IgD-negative memory B cell (primary cell): ENCODE results near the gene CLEC16A. TPM values are rescaled to one million over a fixed set of nuclear protein-coding genes. Genes with fewer than 3 reads are reported as not detected.

Experiments
- H3K27ac Mint-ChIP-seq, 3 donors: one replicate each; pipeline ENCODE4 v1.8.0; 2020 to 2022; ENCODE audit warnings: mild to moderate bottlenecking in 3 of 3, mixed read lengths in 3 of 3, moderate library complexity in 1 of 3
- H3K27me3 Mint-ChIP-seq: one replicate; pipeline ENCODE4 v1.8.0; 2021; ENCODE audit warnings: mixed read lengths
- H3K36me3 Mint-ChIP-seq: one replicate; pipeline ENCODE4 v1.8.0; 2020; ENCODE audit warnings: mild to moderate bottlenecking, mixed read lengths
- H3K4me1 Mint-ChIP-seq, 3 donors: one replicate each; pipeline ENCODE4 v1.8.0; 2020 to 2022; ENCODE audit warnings: mixed read lengths in 3 of 3, mild to moderate bottlenecking in 1 of 3
- H3K4me3 Mint-ChIP-seq, 4 donors: one replicate each; pipeline ENCODE4 v1.8.0; 2020 to 2022; ENCODE audit warnings: mild to moderate bottlenecking in 4 of 4, mixed read lengths in 4 of 4, moderate library complexity in 3 of 4
- H3K9me3 Mint-ChIP-seq, 3 donors: one replicate each; pipeline ENCODE4 v1.8.0; 2020 to 2021; ENCODE audit warnings: mixed read lengths in 3 of 3, mild to moderate bottlenecking in 1 of 3
- polyA plus RNA-seq: library from polyadenylated mRNA; unstranded; fragments of 300-500 nt; fragmentation: Illumina TruSeq; gene quantifications from one replicate; pipeline ENCODE4 v1.2.3, GENCODE V29; 2021

The CLEC16A gene
- polyA plus RNA-seq, 1 donor from 2014 or later = 21.1 TPM

DNA sequence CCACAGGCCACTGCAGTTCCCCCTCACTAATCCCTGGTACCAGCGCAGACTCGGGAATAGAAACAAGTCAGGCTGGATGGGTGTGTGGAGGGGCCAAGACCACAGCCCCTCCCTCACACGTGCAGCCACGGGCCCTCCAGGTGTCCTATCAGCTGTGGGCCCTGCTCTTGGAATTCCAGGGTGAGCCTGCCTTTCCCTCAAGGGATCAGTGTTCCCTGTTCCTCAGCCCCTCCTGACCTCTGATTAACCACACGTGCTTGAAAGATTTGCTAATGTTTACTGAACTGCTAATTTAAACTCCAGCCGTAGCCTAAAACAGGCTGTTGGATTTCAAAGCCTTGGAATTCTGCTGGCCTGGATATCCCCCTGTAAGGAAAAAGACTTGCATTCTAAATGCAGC lies 165.2 kb downstream of the CLEC16A start:
- no peaks in the 10 kb centered on the region for H3K9me3 Mint-ChIP-seq
- H3K36me3 Mint-ChIP-seq = peaks cover 4% of the 10 kb centered on the region
- H3K4me3 Mint-ChIP-seq = no peak overlapping the region
- H3K27me3 Mint-ChIP-seq = no peaks in the 10 kb centered on the region
- peaks cover 15 to 18% (median 15%) of the 10 kb centered on the region in 3 donors for H3K4me1 Mint-ChIP-seq
- H3K27ac Mint-ChIP-seq = no peak overlapping the region

DNA sequence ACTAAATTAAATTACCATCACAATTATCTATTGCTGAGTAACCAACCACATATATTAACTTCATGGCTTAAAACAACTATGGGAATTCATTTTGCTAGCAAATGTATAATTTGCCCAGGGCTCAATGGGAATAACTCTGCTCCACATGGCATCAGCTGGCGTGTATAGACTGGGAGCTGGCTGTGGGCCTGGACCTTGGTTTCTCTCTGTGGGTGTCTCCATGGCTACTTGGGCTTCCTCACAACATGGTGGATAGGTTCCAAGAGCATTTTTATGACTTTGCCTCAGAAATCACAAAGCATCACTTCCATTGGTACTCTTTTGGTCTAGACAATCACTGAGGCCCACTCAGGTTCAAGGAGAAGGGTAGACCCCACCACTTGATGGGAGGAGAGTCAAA lies 166.8 kb downstream of the CLEC16A start:
- peaks cover under 1 to 3% (median 2%) of the 10 kb centered on the region in 3 donors for H3K4me1 Mint-ChIP-seq
- H3K27me3 Mint-ChIP-seq = no peaks in the 10 kb centered on the region
- no peak overlapping the region for H3K4me3 Mint-ChIP-seq
- no peaks in the 10 kb centered on the region for H3K9me3 Mint-ChIP-seq
- no peak overlapping the region for H3K27ac Mint-ChIP-seq
- peaks cover 4% of the 10 kb centered on the region for H3K36me3 Mint-ChIP-seq

GRCh38 chr16:11111856-11112634 lies 167.7 kb downstream of the CLEC16A start:
- H3K4me3 Mint-ChIP-seq = peak overlapping the region in 1 of 4 donors; percentile 52
- H3K27ac Mint-ChIP-seq = no peak overlapping the region

DNA sequence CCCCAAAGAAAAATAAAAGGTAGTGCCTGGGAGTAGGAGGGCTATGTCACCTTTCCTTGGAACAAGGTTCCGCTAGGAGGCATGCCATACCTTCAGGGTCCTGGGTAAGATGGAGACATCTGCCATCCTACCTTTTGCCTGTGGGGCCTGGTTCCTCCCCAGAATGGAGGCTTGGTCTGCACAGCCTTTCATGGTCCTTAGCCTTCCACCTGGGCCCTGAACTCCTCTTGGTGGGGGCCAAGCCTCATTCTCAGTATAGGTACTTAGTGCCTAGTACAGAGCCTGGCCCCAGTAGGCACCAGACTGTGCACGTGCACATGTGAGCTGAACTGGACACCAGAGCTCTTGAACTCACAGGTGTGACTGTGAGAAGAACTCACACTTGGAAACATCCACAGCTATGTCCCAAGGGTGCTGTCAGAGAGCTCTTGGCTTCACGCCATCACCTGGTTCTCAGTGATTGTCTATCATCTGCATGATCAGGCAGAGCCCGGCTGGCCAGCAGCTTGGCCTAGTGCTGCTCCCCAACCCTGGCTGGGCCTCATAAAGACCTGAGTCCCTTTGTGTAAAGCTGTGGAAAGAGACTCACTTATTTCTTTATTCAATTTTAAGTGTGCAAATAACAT lies 168.5 kb downstream of the CLEC16A start:
- no peak overlapping the region for H3K4me3 Mint-ChIP-seq
- peaks cover 4% of the 10 kb centered on the region for H3K36me3 Mint-ChIP-seq
- H3K27me3 Mint-ChIP-seq = no peaks in the 10 kb centered on the region
- peaks cover 0 to 4% (median 0%) of the 10 kb centered on the region in 3 donors for H3K4me1 Mint-ChIP-seq
- no peak overlapping the region for H3K27ac Mint-ChIP-seq
- no peaks in the 10 kb centered on the region for H3K9me3 Mint-ChIP-seq

More at GRCh38 chr16:11111856-11112634, 167.7 kb downstream of the CLEC16A start:
- H3K4me1 Mint-ChIP-seq = peaks cover 0 to 3% (median 0%) of the 10 kb centered on the region in 3 donors
- H3K9me3 Mint-ChIP-seq = no peaks in the 10 kb centered on the region
- no peaks in the 10 kb centered on the region for H3K27me3 Mint-ChIP-seq
- H3K36me3 Mint-ChIP-seq = peaks cover 4% of the 10 kb centered on the region

- H3K4me3 Mint-ChIP-seq = peak overlapping the region in 1 of 4 donors; percentile 65
- peaks cover 10% of the 10 kb centered on the region for H3K36me3 Mint-ChIP-seq
- no peaks in the 10 kb centered on the region for H3K9me3 Mint-ChIP-seq
- H3K4me1 Mint-ChIP-seq = peaks cover 0 to 6% (median 0%) of the 10 kb centered on the region in 3 donors
- H3K27me3 Mint-ChIP-seq = no peaks in the 10 kb centered on the region
- no peak overlapping the region for H3K27ac Mint-ChIP-seq
Observed at GRCh38 chr16:11114366-11115164, 170.2 kb downstream of the CLEC16A start.

DNA sequence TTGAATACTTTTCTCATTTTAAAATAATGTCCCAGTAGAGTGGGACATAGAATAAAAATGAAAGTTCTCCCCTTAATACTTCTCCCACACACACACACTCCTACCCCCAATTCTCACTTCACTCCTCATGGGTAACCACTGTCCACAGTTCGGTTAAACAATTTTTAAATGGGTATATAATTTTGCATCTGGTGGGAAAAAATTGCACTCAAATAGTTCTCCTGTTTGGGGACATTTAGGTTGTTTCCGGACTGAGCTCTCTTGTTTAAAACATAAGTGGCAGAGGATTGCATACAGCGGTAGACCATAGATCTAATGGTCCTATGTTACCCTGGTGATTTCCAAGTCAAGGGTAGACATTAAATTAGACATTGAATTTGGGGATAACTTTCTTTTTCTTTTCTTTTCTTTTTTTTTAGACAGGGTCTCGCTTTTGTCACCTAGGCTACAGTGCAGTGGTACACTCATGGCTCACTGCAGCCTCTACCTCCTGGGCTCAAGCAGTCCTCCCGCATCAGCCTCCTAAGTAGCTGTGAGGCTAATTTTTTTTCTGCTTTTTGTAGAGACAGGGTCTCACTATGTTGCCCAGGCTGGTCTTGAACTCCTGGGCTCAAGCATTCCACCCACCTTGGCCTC lies 173.3 kb downstream of the CLEC16A start:
- H3K27ac Mint-ChIP-seq = no peak overlapping the region
- H3K4me3 Mint-ChIP-seq = no peak overlapping the region
- H3K36me3 Mint-ChIP-seq = peaks cover 12% of the 10 kb centered on the region
- H3K4me1 Mint-ChIP-seq = peaks cover 0 to 6% (median 0%) of the 10 kb centered on the region in 3 donors
- no peaks in the 10 kb centered on the region for H3K9me3 Mint-ChIP-seq
- H3K27me3 Mint-ChIP-seq = no peaks in the 10 kb centered on the region

- H3K9me3 Mint-ChIP-seq = no peaks in the 10 kb centered on the region
- no peak overlapping the region for H3K4me3 Mint-ChIP-seq
- peaks cover 0 to 6% (median 0%) of the 10 kb centered on the region in 3 donors for H3K4me1 Mint-ChIP-seq
- H3K27ac Mint-ChIP-seq = no peak overlapping the region
- H3K36me3 Mint-ChIP-seq = peaks cover 13% of the 10 kb centered on the region
- H3K27me3 Mint-ChIP-seq = no peaks in the 10 kb centered on the region
Observed at GRCh38 chr16:11118479-11118878, 174.1 kb downstream of the CLEC16A start.

GRCh38 chr16:11121083-11121608 lies 176.8 kb downstream of the CLEC16A start:
- H3K9me3 Mint-ChIP-seq = no peaks in the 10 kb centered on the region
- H3K27me3 Mint-ChIP-seq = no peaks in the 10 kb centered on the region
- H3K4me3 Mint-ChIP-seq = no peak overlapping the region
- H3K27ac Mint-ChIP-seq = no peak overlapping the region
- peaks cover 19% of the 10 kb centered on the region for H3K36me3 Mint-ChIP-seq
- H3K4me1 Mint-ChIP-seq = peaks cover 0 to 3% (median 0%) of the 10 kb centered on the region in 3 donors

GRCh38 chr16:11121914-11122692 lies 177.7 kb downstream of the CLEC16A start:
- no peaks in the 10 kb centered on the region for H3K9me3 Mint-ChIP-seq
- no peak overlapping the region for H3K27ac Mint-ChIP-seq
- peaks cover 0 to 3% (median 0%) of the 10 kb centered on the region in 3 donors for H3K4me1 Mint-ChIP-seq
- H3K27me3 Mint-ChIP-seq = no peaks in the 10 kb centered on the region
- no peak overlapping the region for H3K4me3 Mint-ChIP-seq
- H3K36me3 Mint-ChIP-seq = peaks cover 23% of the 10 kb centered on the region

- H3K4me1 Mint-ChIP-seq = no peaks in the 10 kb centered on the region
- H3K27me3 Mint-ChIP-seq = no peaks in the 10 kb centered on the region
- H3K9me3 Mint-ChIP-seq = no peaks in the 10 kb centered on the region
- peaks cover 22% of the 10 kb centered on the region for H3K36me3 Mint-ChIP-seq
- H3K27ac Mint-ChIP-seq = no peak overlapping the region
- H3K4me3 Mint-ChIP-seq = no peak overlapping the region
Observed at GRCh38 chr16:11123666-11124065, 179.3 kb downstream of the CLEC16A start.

GRCh38 chr16:11125936-11126335 lies 181.6 kb downstream of the CLEC16A start:
- H3K9me3 Mint-ChIP-seq = no peaks in the 10 kb centered on the region
- no peak overlapping the region for H3K27ac Mint-ChIP-seq
- no peak overlapping the region for H3K4me3 Mint-ChIP-seq
- H3K36me3 Mint-ChIP-seq = peaks cover 22% of the 10 kb centered on the region
- no peaks in the 10 kb centered on the region for H3K27me3 Mint-ChIP-seq
- no peaks in the 10 kb centered on the region for H3K4me1 Mint-ChIP-seq

DNA sequence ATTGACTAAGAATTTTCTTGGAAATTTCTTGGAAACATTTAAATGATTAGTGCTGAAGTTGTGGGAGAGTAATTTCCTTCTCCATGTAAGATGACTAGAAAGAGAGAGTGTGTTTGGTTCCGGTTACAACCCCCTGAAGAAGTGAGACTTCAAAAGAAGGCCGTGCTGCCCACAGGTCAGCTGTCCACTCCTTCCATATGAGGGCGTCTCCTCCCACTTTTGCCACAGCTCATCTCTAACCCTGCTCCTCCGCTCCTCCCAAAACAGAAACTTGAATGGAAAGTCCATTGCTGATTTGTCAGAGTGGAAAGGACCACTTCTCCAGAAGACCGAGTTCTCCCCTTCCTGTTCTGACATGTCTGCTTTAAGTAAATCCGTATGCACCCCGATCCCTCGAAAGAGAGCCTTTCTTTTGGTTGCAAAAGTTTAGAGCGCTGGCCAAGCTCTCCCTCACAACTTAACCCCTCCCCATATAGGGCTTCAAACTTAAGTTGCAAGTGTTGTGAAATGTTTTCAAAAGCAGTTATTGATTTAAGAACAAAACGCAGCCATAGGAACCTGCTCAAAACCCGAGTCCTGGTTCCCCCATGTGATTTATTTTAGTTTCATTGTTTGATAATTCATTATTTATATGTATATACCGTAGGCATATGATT lies 182.2 kb downstream of the CLEC16A start:
- no peaks in the 10 kb centered on the region for H3K9me3 Mint-ChIP-seq
- H3K4me3 Mint-ChIP-seq = no peak overlapping the region
- H3K36me3 Mint-ChIP-seq = peaks cover 24% of the 10 kb centered on the region
- peak overlapping the region in 1 of 3 donors; percentile 78 for H3K27ac Mint-ChIP-seq
- H3K27me3 Mint-ChIP-seq = no peaks in the 10 kb centered on the region
- no peaks in the 10 kb centered on the region for H3K4me1 Mint-ChIP-seq

DNA sequence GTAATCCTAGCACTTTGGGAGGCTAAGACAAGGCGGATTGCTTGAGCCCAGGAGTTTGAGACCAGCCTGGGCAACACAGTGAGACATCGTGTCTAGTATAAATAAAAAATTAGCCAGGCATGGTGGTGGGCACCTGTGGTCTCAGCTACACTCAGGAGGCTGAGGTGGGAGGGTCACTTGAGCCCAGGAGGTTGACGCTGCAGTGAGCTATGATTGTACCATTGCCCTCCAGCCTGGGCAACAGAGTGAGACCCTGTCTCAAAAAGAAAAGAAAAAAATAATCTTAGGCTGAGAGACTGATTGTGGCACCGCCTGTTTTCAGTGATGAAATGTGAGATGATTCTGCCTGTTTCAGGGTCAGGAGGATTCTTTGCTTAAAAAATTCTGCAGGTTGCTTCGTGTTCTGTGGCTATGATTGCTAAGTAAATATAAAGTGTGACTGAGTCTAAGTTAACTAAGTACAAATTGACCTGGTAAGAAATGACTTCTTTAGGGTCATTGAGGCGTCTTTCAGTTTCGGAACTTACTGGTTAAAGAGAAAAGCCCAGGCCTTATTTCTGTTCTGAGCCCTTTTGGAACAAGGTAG lies 183.3 kb downstream of the CLEC16A start:
- H3K4me3 Mint-ChIP-seq = no peak overlapping the region
- H3K4me1 Mint-ChIP-seq = peaks cover 0 to 2% (median 0%) of the 10 kb centered on the region in 3 donors
- peaks cover 21% of the 10 kb centered on the region for H3K36me3 Mint-ChIP-seq
- no peaks in the 10 kb centered on the region for H3K27me3 Mint-ChIP-seq
- no peak overlapping the region for H3K27ac Mint-ChIP-seq
- no peaks in the 10 kb centered on the region for H3K9me3 Mint-ChIP-seq
